HG03135 (cell line): ENCODE results near the gene MLXIP.
"Not testable (repeated sequence)": the region's sequence is repeated elsewhere in the genome, so short reads cannot be mapped to it uniquely, and the experiment has no call there.

ENCODE experiments used
- ATAC-seq: cut with Tn5 transposase; IDR thresholded peaks from one replicate; pipeline ENCODE4 v1.9.1; 2021; ENCODE audit warnings: mild to moderate bottlenecking, moderate library complexity; ENCODE audit not compliant: unreplicated experiment

MLXIP gene

GRCh38 chr12:122094137-122094734 is 15.7 kb downstream of the MLXIP start:
- ATAC-seq = no peak

GRCh38 chr12:122094735-122095631 is 16.4 kb downstream of the MLXIP start:
- ATAC-seq = no peak

- no peak for ATAC-seq
Measured at GRCh38 chr12:122096014-122096413, 17.5 kb downstream of the MLXIP start.

- ATAC-seq = no peak
Measured at GRCh38 chr12:122096591-122097149, 18.1 kb downstream of the MLXIP start.

- ATAC-seq = no peak
Measured at GRCh38 chr12:122097584-122097926, 19.0 kb downstream of the MLXIP start.

- ATAC-seq = no peak
Measured at GRCh38 chr12:122097927-122098756, 19.6 kb downstream of the MLXIP start.

- ATAC-seq = no peak
Measured at GRCh38 chr12:122099280-122099749, 20.8 kb downstream of the MLXIP start.

- ATAC-seq = no peak
Measured at GRCh38 chr12:122099856-122100255, 21.3 kb downstream of the MLXIP start.

- ATAC-seq = no peak
Measured at GRCh38 chr12:122100568-122100967, 22.0 kb downstream of the MLXIP start.

GRCh38 chr12:122102331-122102730 is 23.8 kb downstream of the MLXIP start:
- ATAC-seq = no peak

GRCh38 chr12:122104844-122105243 is 26.3 kb downstream of the MLXIP start:
- no peak for ATAC-seq

GRCh38 chr12:122105496-122105895 is 26.9 kb downstream of the MLXIP start:
- ATAC-seq = not testable (repeated sequence)

GRCh38 chr12:122106843-122107242 is 28.3 kb downstream of the MLXIP start:
- ATAC-seq = no peak

GRCh38 chr12:122107261-122107660 is 28.7 kb downstream of the MLXIP start:
- ATAC-seq = no peak

GRCh38 chr12:122111089-122111641 is 32.6 kb downstream of the MLXIP start:
- ATAC-seq = no peak

GRCh38 chr12:122116707-122117535 is 38.4 kb downstream of the MLXIP start:
- ATAC-seq = no peak

GRCh38 chr12:122117979-122118378 is 39.4 kb downstream of the MLXIP start:
- ATAC-seq = no peak

GRCh38 chr12:122121341-122121740 is 42.8 kb downstream of the MLXIP start:
- ATAC-seq = not testable (repeated sequence)

GRCh38 chr12:122121745-122122144 is 43.2 kb downstream of the MLXIP start:
- ATAC-seq = no peak
